ENCODE measurements around the gene GATA6.

The GATA6 gene

GRCh38 chr18:22189449-22190166, 20.2 kb downstream of the GATA6 start:
- no peak for DNase-seq
- H3K4me3 ChIP-seq (ENCODE audit: low read depth in 1 of 2, low read length in 2 of 2): no peak overlapping the region
- H3K9ac ChIP-seq (ENCODE audit: low read depth, low read length): no peak overlapping the region
- 0 out of 2 replicates have a peak, but pooled peaks cover 2% of the 10 kb centered on the region for H4K20me1 ChIP-seq (ENCODE audit: insufficient read depth, low read length)
- H3K4me1 ChIP-seq (ENCODE audit: insufficient read depth, low read length): no peaks in the 10 kb centered on the region
- H3K79me2 ChIP-seq (ENCODE audit: insufficient read depth, low read length): no peaks in the 10 kb centered on the region
- H3K4me2 ChIP-seq (ENCODE audit: insufficient read depth, low read length): no peak overlapping the region
- no peaks in the 10 kb centered on the region for H3K9me3 ChIP-seq (ENCODE audit: insufficient read depth, low read length, severe bottlenecking)
- H3K36me3 ChIP-seq (ENCODE audit: insufficient read depth, low read length): no peaks in the 10 kb centered on the region
- no peak for ATAC-seq (ENCODE audit: insufficient read depth, low read depth)
- H3K27me3 ChIP-seq (ENCODE audit: insufficient read depth, low read length, poor library complexity): peaks cover 15% of the 10 kb centered on the region
- H2AFZ ChIP-seq (ENCODE audit: low read depth, low read length): no peak overlapping the region
- H3K27ac ChIP-seq (ENCODE audit: low read length): no peak overlapping the region
- TF ChIP-seq EZH2 (IDR thresholded peaks at IDR 0.05; ENCODE audit: borderline replicate concordance, low read depth, low read length, severe bottlenecking) (no peak), CTCF (IDR thresholded peaks at IDR 0.05; ENCODE audit: borderline replicate concordance, extremely low read depth, low read length, poor library complexity, severe bottlenecking) (no peak)

- Histone ChIP-seq H3K4me1 (ENCODE audit: insufficient read depth, low read length) (no peaks in the 10 kb centered on the region), H3K79me2 (ENCODE audit: insufficient read depth, low read length) (no peaks in the 10 kb centered on the region), H3K9ac (ENCODE audit: low read depth, low read length) (no peak overlapping the region), H3K27ac (ENCODE audit: low read length) (no peak overlapping the region), H3K36me3 (ENCODE audit: insufficient read depth, low read length) (no peaks in the 10 kb centered on the region), H3K9me3 (ENCODE audit: insufficient read depth, low read length, severe bottlenecking) (no peaks in the 10 kb centered on the region), H3K27me3 (ENCODE audit: insufficient read depth, low read length, poor library complexity) (peaks cover 6% of the 10 kb centered on the region), H4K20me1 (ENCODE audit: insufficient read depth, low read length) (no peaks in the 10 kb centered on the region), H2AFZ (ENCODE audit: low read depth, low read length) (no peak overlapping the region), H3K4me3 (ENCODE audit: low read depth in 1 of 2, low read length in 2 of 2) (no peak overlapping the region), H3K4me2 (ENCODE audit: insufficient read depth, low read length) (no peak overlapping the region)
- ATAC-seq (ENCODE audit: insufficient read depth, low read depth): no peak
- TF ChIP-seq EZH2 (IDR thresholded peaks at IDR 0.05; ENCODE audit: borderline replicate concordance, low read depth, low read length, severe bottlenecking): no peak
- TF ChIP-seq CTCF (IDR thresholded peaks at IDR 0.05; ENCODE audit: borderline replicate concordance, extremely low read depth, low read length, poor library complexity, severe bottlenecking): no peak
- DNase-seq: no peak
Measured at GRCh38 chr18:22191346-22191695, 21.9 kb downstream of the GATA6 start.

- no peak for TF ChIP-seq EZH2 (IDR thresholded peaks at IDR 0.05; ENCODE audit: borderline replicate concordance, low read depth, low read length, severe bottlenecking)
- TF ChIP-seq CTCF (IDR thresholded peaks at IDR 0.05; ENCODE audit: borderline replicate concordance, extremely low read depth, low read length, poor library complexity, severe bottlenecking): no peak
- H4K20me1 ChIP-seq (ENCODE audit: insufficient read depth, low read length): no peaks in the 10 kb centered on the region
- no peak for ATAC-seq (ENCODE audit: insufficient read depth, low read depth)
- H3K4me1 ChIP-seq (ENCODE audit: insufficient read depth, low read length): no peaks in the 10 kb centered on the region
- DNase-seq: no peak
- H2AFZ ChIP-seq (ENCODE audit: low read depth, low read length): no peak overlapping the region
- H3K4me2 ChIP-seq (ENCODE audit: insufficient read depth, low read length): no peak overlapping the region
- H3K4me3 ChIP-seq (ENCODE audit: low read depth in 1 of 2, low read length in 2 of 2): no peak overlapping the region
- H3K27ac ChIP-seq (ENCODE audit: low read length): no peak overlapping the region
- peaks cover 6% of the 10 kb centered on the region for H3K27me3 ChIP-seq (ENCODE audit: insufficient read depth, low read length, poor library complexity)
- no peaks in the 10 kb centered on the region for H3K79me2 ChIP-seq (ENCODE audit: insufficient read depth, low read length)
- no peaks in the 10 kb centered on the region for H3K36me3 ChIP-seq (ENCODE audit: insufficient read depth, low read length)
- no peak overlapping the region for H3K9ac ChIP-seq (ENCODE audit: low read depth, low read length)
- H3K9me3 ChIP-seq (ENCODE audit: insufficient read depth, low read length, severe bottlenecking): no peaks in the 10 kb centered on the region
Measured at GRCh38 chr18:22191923-22192322, 22.5 kb downstream of the GATA6 start.
